Hindlimb muscle (tissue), 1 donor: ENCODE results near the gene USP9X. TPM values are rescaled to one million over a fixed set of nuclear protein-coding genes. Genes with fewer than 3 reads are reported as not detected.
"Not testable (repeated sequence)": the region's sequence is repeated elsewhere in the genome, so short reads cannot be mapped to it uniquely, and the experiment has no call there.

Experiments
- DNase-seq: peaks from one replicate; pipeline ENCODE4 v3.0.0-alpha.2; 2013
- polyA plus RNA-seq: library from polyadenylated mRNA; unstranded; fragments of 120-200 nt; gene quantifications from one replicate; pipeline ENCODE4 v1.2.1, GENCODE V29; 2013; ENCODE audit not compliant: insufficient read length

Gene USP9X
- polyA plus RNA-seq, 1 donor, result 54.9 TPM

- no peak for DNase-seq
Measured at GRCh38 chrX:41209853-41210252, 124.6 kb downstream of the USP9X start.

- no peak for DNase-seq
Measured at GRCh38 chrX:41224605-41225004, 139.4 kb downstream of the USP9X start.

- no peak for DNase-seq
Measured at GRCh38 chrX:41233988-41234387, 148.7 kb downstream of the USP9X start.

GRCh38 chrX:41234471-41234870 lies 149.2 kb downstream of the USP9X start:
- not testable (repeated sequence) for DNase-seq

- DNase-seq, result no peak
Measured at GRCh38 chrX:41234962-41235361, 149.7 kb downstream of the USP9X start.

- DNase-seq, result no peak
Measured at GRCh38 chrX:41236629-41237028, 151.4 kb downstream of the USP9X start.

- DNase-seq, result no peak
Measured at GRCh38 chrX:41240509-41240908, 155.3 kb downstream of the USP9X start.

- no peak for DNase-seq
Measured at GRCh38 chrX:41241962-41242361, 156.7 kb downstream of the USP9X start.

GRCh38 chrX:41245641-41246040 lies 160.4 kb downstream of the USP9X start:
- no peak for DNase-seq

GRCh38 chrX:41250867-41251266 lies 165.6 kb downstream of the USP9X start:
- no peak for DNase-seq

GRCh38 chrX:41257801-41258200 lies 172.6 kb downstream of the USP9X start:
- DNase-seq, result no peak

- no peak for DNase-seq
Measured at GRCh38 chrX:41258226-41258625, 173.0 kb downstream of the USP9X start.

GRCh38 chrX:41258871-41259270 lies 173.6 kb downstream of the USP9X start:
- no peak for DNase-seq

- DNase-seq, result no peak
Measured at GRCh38 chrX:41259516-41259915, 174.3 kb downstream of the USP9X start.

- DNase-seq, result no peak
Measured at GRCh38 chrX:41265615-41266014, 180.4 kb downstream of the USP9X start.

- no peak for DNase-seq
Measured at GRCh38 chrX:41273638-41274037, 188.4 kb downstream of the USP9X start.

- peak; percentile 66 for DNase-seq
Measured at GRCh38 chrX:41275661-41276609, 190.7 kb downstream of the USP9X start.

- DNase-seq, result peak; percentile 14
Measured at GRCh38 chrX:41276661-41277506, 191.6 kb downstream of the USP9X start.

GRCh38 chrX:41282307-41282706 lies 197.1 kb downstream of the USP9X start:
- DNase-seq, result not testable (repeated sequence)

GRCh38 chrX:41285928-41286327 lies 200.7 kb downstream of the USP9X start:
- not testable (repeated sequence) for DNase-seq
